K562 (cell line): ENCODE data around the gene B9D2. TPM values are rescaled to one million over a fixed set of nuclear protein-coding genes. Genes with fewer than 3 reads are reported as not detected.

ENCODE experiments used
- CHD2 ChIP-seq: IDR thresholded peaks from 2 replicates; pipeline ENCODE4 v1.6.1; 2011; ENCODE audit warnings: low read depth, low read length
- MCM7 ChIP-seq, 2 experiments: fragments of 450-650 bp; IDR thresholded peaks; 2 replicates each; pipeline ENCODE4 v1.6.1; 2016 to 2018
- RBM25 ChIP-seq: fragments of 200-400 bp; formaldehyde crosslinking; IDR thresholded peaks from 2 replicates; pipeline ENCODE4 v1.6.1; 2018; ENCODE audit warnings: low read length, low read depth, moderate library complexity; ENCODE audit not compliant: severe bottlenecking
- TBP ChIP-seq: optimal IDR thresholded peaks from 2 replicates; pipeline ENCODE3; 2011; ENCODE audit warnings: low read depth, low read length, improper control_type of control experiment
- ZNF23 ChIP-seq: fragments of 250-450 bp; sonication (Bioruptor Pico); IDR thresholded peaks from 2 replicates; pipeline ENCODE4 v1.4.0; 2020; ENCODE audit warnings: mild to moderate bottlenecking
- ZNF324 ChIP-seq: fragments of 250-450 bp; sonication (Bioruptor Pico); IDR thresholded peaks from 2 replicates; pipeline ENCODE4 v1.4.0; 2020; ENCODE audit warnings: mild to moderate bottlenecking
- ZSCAN32 ChIP-seq: fragments of 450-650 bp; formaldehyde crosslinking; IDR thresholded peaks from 2 replicates; pipeline ENCODE4 v1.4.0; 2020; ENCODE audit warnings: mild to moderate bottlenecking, moderate library complexity
- polyA plus RNA-seq, 8 experiments: library from polyadenylated mRNA; depleted of rRNA in 4 of 8; stranded (reverse) in 5 of 8; unstranded in 3 of 8; fragments of >200 nt; fragmentation: Nextera tagmentation in 2 of 8; fragmentation: Illumina TruSeq in 1 of 8; extraction: Ambion mirVana in 2 of 8; extraction: Trizol in 1 of 8; gene quantifications; 2 replicates each; pipeline versions ENCODE4 v1.2.1 to v1.2.3, GENCODE V29; 2011 to 2014; ENCODE audit warnings: inconsistent platforms in 1 of 8, missing spikeins in 1 of 8
- total RNA-seq, 7 experiments: library from RNA; depleted of rRNA in 6 of 7; stranded (reverse); fragments of >200 nt in 6 of 7; fragmentation: Illumina TruSeq in 2 of 7; extraction: Trizol in 2 of 7; gene quantifications; 2 replicates each; pipeline versions ENCODE4 v1.2.1 to v1.2.3, GENCODE V29; 2011 to 2021; ENCODE audit warnings: low replicate concordance in 1 of 7
- TF ChIP-seq, protein P1 (sequence below): fragments of 200-600 bp; sonication (generic); IDR thresholded peaks from one replicate; pipeline ENCODE4 v1.6.1; 2012; ENCODE audit warnings: mild to moderate bottlenecking, low read depth, low read length, inconsistent platforms
- TF ChIP-seq, protein P2 (sequence below): fragments of 450-650 bp; IDR thresholded peaks from 2 replicates; pipeline ENCODE4 v1.6.1; 2018; ENCODE audit warnings: mild to moderate bottlenecking, low read depth; ENCODE audit not compliant: partially characterized antibody
- TF ChIP-seq, protein P3 (sequence below): fragments of 250-450 bp; sonication (Bioruptor Pico); IDR thresholded peaks from 2 replicates; pipeline ENCODE4 v1.5.0; 2020; ENCODE audit warnings: mild to moderate bottlenecking, borderline replicate concordance
- TF ChIP-seq, protein P4 (sequence below): fragments of 450-650 bp; IDR thresholded peaks from 2 replicates; pipeline ENCODE4 v1.6.1; 2014; ENCODE audit warnings: low read depth, mild to moderate bottlenecking, moderate library complexity, borderline replicate concordance

The B9D2 gene
- total and polyA plus RNA-seq, 9 of the 15 experiments (the other 6 are each of a cell fraction or from before 2014, with no cell fraction given), result 0.83 to 6.9 (median 2.8) TPM

DNA sequence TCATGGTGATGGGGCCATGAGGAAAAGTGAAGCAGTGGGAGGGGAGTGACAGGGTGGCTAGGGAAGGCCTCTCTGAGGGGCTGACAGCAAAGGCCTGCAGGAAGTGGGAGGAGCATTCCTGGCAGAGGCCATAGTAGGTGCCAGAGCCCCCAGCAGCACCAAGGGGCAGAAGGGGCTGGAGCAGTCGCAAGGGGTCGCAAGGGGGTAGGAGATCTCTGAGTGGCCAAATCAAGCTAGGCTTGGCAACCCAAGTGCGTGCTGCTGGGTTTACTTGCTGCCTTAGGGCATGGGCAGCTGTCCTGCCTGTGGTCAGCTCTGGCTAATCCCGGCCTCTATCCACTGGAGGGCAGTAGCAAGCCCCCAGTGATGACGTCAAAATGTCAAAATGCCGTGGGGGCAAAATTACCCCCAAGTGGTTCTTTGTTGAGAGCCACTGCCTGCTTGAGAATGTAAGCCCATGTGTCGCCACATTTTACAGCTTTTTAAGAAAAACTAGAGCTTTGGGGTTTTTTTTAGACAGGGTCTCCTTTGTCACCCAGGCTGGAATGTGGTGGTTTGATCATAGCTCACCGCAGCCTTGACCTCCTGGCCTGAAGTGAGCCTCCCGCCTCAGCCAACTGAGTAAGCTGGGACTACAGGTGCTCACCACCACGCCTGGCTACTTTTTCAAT, 42.2 kb downstream of the B9D2 start (continued):
- TF ChIP-seq, protein P1, sequence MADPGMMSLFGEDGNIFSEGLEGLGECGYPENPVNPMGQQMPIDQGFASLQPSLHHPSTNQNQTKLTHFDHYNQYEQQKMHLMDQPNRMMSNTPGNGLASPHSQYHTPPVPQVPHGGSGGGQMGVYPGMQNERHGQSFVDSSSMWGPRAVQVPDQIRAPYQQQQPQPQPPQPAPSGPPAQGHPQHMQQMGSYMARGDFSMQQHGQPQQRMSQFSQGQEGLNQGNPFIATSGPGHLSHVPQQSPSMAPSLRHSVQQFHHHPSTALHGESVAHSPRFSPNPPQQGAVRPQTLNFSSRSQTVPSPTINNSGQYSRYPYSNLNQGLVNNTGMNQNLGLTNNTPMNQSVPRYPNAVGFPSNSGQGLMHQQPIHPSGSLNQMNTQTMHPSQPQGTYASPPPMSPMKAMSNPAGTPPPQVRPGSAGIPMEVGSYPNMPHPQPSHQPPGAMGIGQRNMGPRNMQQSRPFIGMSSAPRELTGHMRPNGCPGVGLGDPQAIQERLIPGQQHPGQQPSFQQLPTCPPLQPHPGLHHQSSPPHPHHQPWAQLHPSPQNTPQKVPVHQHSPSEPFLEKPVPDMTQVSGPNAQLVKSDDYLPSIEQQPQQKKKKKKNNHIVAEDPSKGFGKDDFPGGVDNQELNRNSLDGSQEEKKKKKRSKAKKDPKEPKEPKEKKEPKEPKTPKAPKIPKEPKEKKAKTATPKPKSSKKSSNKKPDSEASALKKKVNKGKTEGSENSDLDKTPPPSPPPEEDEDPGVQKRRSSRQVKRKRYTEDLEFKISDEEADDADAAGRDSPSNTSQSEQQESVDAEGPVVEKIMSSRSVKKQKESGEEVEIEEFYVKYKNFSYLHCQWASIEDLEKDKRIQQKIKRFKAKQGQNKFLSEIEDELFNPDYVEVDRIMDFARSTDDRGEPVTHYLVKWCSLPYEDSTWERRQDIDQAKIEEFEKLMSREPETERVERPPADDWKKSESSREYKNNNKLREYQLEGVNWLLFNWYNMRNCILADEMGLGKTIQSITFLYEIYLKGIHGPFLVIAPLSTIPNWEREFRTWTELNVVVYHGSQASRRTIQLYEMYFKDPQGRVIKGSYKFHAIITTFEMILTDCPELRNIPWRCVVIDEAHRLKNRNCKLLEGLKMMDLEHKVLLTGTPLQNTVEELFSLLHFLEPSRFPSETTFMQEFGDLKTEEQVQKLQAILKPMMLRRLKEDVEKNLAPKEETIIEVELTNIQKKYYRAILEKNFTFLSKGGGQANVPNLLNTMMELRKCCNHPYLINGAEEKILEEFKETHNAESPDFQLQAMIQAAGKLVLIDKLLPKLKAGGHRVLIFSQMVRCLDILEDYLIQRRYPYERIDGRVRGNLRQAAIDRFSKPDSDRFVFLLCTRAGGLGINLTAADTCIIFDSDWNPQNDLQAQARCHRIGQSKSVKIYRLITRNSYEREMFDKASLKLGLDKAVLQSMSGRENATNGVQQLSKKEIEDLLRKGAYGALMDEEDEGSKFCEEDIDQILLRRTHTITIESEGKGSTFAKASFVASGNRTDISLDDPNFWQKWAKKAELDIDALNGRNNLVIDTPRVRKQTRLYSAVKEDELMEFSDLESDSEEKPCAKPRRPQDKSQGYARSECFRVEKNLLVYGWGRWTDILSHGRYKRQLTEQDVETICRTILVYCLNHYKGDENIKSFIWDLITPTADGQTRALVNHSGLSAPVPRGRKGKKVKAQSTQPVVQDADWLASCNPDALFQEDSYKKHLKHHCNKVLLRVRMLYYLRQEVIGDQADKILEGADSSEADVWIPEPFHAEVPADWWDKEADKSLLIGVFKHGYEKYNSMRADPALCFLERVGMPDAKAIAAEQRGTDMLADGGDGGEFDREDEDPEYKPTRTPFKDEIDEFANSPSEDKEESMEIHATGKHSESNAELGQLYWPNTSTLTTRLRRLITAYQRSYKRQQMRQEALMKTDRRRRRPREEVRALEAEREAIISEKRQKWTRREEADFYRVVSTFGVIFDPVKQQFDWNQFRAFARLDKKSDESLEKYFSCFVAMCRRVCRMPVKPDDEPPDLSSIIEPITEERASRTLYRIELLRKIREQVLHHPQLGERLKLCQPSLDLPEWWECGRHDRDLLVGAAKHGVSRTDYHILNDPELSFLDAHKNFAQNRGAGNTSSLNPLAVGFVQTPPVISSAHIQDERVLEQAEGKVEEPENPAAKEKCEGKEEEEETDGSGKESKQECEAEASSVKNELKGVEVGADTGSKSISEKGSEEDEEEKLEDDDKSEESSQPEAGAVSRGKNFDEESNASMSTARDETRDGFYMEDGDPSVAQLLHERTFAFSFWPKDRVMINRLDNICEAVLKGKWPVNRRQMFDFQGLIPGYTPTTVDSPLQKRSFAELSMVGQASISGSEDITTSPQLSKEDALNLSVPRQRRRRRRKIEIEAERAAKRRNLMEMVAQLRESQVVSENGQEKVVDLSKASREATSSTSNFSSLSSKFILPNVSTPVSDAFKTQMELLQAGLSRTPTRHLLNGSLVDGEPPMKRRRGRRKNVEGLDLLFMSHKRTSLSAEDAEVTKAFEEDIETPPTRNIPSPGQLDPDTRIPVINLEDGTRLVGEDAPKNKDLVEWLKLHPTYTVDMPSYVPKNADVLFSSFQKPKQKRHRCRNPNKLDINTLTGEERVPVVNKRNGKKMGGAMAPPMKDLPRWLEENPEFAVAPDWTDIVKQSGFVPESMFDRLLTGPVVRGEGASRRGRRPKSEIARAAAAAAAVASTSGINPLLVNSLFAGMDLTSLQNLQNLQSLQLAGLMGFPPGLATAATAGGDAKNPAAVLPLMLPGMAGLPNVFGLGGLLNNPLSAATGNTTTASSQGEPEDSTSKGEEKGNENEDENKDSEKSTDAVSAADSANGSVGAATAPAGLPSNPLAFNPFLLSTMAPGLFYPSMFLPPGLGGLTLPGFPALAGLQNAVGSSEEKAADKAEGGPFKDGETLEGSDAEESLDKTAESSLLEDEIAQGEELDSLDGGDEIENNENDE, result no peak
- TF ChIP-seq, protein P2, sequence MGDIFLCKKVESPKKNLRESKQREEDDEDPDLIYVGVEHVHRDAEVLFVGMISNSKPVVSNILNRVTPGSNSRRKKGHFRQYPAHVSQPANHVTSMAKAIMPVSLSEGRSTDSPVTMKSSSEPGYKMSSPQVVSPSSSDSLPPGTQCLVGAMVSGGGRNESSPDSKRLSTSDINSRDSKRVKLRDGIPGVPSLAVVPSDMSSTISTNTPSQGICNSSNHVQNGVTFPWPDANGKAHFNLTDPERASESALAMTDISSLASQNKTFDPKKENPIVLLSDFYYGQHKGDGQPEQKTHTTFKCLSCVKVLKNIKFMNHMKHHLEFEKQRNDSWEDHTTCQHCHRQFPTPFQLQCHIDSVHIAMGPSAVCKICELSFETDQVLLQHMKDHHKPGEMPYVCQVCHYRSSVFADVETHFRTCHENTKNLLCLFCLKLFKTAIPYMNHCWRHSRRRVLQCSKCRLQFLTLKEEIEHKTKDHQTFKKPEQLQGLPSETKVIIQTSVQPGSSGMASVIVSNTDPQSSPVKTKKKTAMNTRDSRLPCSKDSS, result no peak
- no peak for TF ChIP-seq ZNF324 (CRISPR knock-in tag)
- TF ChIP-seq, protein P3, sequence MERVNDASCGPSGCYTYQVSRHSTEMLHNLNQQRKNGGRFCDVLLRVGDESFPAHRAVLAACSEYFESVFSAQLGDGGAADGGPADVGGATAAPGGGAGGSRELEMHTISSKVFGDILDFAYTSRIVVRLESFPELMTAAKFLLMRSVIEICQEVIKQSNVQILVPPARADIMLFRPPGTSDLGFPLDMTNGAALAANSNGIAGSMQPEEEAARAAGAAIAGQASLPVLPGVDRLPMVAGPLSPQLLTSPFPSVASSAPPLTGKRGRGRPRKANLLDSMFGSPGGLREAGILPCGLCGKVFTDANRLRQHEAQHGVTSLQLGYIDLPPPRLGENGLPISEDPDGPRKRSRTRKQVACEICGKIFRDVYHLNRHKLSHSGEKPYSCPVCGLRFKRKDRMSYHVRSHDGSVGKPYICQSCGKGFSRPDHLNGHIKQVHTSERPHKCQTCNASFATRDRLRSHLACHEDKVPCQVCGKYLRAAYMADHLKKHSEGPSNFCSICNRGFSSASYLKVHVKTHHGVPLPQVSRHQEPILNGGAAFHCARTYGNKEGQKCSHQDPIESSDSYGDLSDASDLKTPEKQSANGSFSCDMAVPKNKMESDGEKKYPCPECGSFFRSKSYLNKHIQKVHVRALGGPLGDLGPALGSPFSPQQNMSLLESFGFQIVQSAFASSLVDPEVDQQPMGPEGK (CRISPR knock-in tag), result no peak
- TF ChIP-seq ZSCAN32 (CRISPR knock-in tag), result no peak
- TF ChIP-seq, protein P4, sequence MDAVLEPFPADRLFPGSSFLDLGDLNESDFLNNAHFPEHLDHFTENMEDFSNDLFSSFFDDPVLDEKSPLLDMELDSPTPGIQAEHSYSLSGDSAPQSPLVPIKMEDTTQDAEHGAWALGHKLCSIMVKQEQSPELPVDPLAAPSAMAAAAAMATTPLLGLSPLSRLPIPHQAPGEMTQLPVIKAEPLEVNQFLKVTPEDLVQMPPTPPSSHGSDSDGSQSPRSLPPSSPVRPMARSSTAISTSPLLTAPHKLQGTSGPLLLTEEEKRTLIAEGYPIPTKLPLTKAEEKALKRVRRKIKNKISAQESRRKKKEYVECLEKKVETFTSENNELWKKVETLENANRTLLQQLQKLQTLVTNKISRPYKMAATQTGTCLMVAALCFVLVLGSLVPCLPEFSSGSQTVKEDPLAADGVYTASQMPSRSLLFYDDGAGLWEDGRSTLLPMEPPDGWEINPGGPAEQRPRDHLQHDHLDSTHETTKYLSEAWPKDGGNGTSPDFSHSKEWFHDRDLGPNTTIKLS, result no peak
- no peak for TF ChIP-seq TBP
- no peak for TF ChIP-seq RBM25
- no peak for TF ChIP-seq MCM7 (IDR thresholded peaks at IDR 0.05)
- TF ChIP-seq ZNF23, result no peak
- TF ChIP-seq CHD2, result no peak
